Heart left ventricle (tissue), 16 donors: ENCODE results near the gene PRKAG2. TPM values are rescaled to one million over a fixed set of nuclear protein-coding genes. Genes with fewer than 3 reads are reported as not detected.

Experiments
- ATAC-seq, 4 donors: fragments of 200-7000 bp; cut with Tn5 transposase; one replicate each; pipeline ENCODE4 v1.9.1; 2020 to 2022; ENCODE audit warnings: moderate library complexity in 4 of 4, mild to moderate bottlenecking in 3 of 4, moderate number of reproducible peaks in 1 of 4
- DNase-seq, 5 donors: peaks; one replicate each; pipeline ENCODE4 v3.0.0-alpha.2; 2020
- H3K27ac ChIP-seq, 12 donors: fragments of 200-600 bp; sonication (generic) in 4 of 12; one replicate each; pipeline versions ENCODE4 v1.5.0 to v1.8.0; 2016 to 2022; ENCODE audit warnings: mild to moderate bottlenecking in 2 of 12
- H3K27me3 ChIP-seq, 9 donors: fragments of 200-600 bp; sonication (generic) in 2 of 9; one replicate each; pipeline versions ENCODE4 v1.5.1 to v1.8.0; 2016 to 2022; ENCODE audit warnings: mild to moderate bottlenecking in 3 of 9
- H3K36me3 ChIP-seq, 9 donors: fragments of 200-600 bp; sonication (generic) in 2 of 9; one replicate each; pipeline versions ENCODE4 v1.5.0 to v1.8.0; 2018 to 2022; ENCODE audit warnings: mild to moderate bottlenecking in 2 of 9
- H3K4me1 ChIP-seq, 12 donors: fragments of 200-600 bp; sonication (generic) in 4 of 12; one replicate each; pipeline versions ENCODE4 v1.5.0 to v1.8.0; 2016 to 2022; ENCODE audit warnings: mild to moderate bottlenecking in 3 of 12
- H3K4me3 ChIP-seq, 12 donors: fragments of 200-600 bp; sonication (generic) in 4 of 12; one replicate each; pipeline versions ENCODE4 v1.5.0 to v1.8.0; 2017 to 2022; ENCODE audit warnings: mild to moderate bottlenecking in 9 of 12, moderate library complexity in 4 of 12
- H3K9me3 ChIP-seq, 12 donors: fragments of 200-600 bp; sonication (generic) in 4 of 12; one replicate each; pipeline versions ENCODE4 v1.5.0 to v1.8.0; 2016 to 2022; ENCODE audit warnings: mild to moderate bottlenecking in 1 of 12
- POLR2A ChIP-seq, 2 donors: fragments of 450-650 bp; IDR thresholded peaks; one replicate each; pipeline ENCODE4 v1.6.1; 2017; ENCODE audit warnings: antibody characterized with exemption in 2 of 2, mild to moderate bottlenecking in 2 of 2, moderate library complexity in 2 of 2
- WGBS, 4 donors: extraction: QIAGEN DNeasy Blood & Tissue Kit in 2 of 4; methylation state at CpG; one replicate each; pipeline versions ENCODE4 v1.1.5 to v1.1.7; 2013 to 2018; 5-methylcytosine and 5-hydroxymethylcytosine counted together
- intact Hi-C, 10 donors: fragments of 100-400 bp; cut with DNase I; formaldehyde crosslinking; loops; one replicate each; pipeline versions ENCODE4 v1.11.1 to v1.14.2; 2022
- polyA plus RNA-seq, 2 donors: library from polyadenylated mRNA; stranded (reverse); fragments of 200-250 nt; gene quantifications; one replicate each; pipeline ENCODE4 v1.2.3, GENCODE V29; 2013
- total RNA-seq, 9 donors: library from RNA; depleted of rRNA in 2 of 9; stranded (reverse); fragments of >200 nt in 2 of 9; fragmentation: NEBNext Ultra II Directional in 3 of 9; extraction: Animal tissue kit (Norgen Biotek cat#: 25700) in 3 of 9; gene quantifications; one replicate each; pipeline versions ENCODE4 v1.1.0 to v1.2.4, GENCODE V29; 2016 to 2023
- TF ChIP-seq, protein P1 (sequence below), 12 donors: fragments of 200-600 bp; sonication (generic) in 4 of 12; IDR thresholded peaks; one replicate each; pipeline versions ENCODE4 v1.5.0 to v1.8.0; 2018 to 2022; ENCODE audit warnings: antibody characterized with exemption in 12 of 12, mild to moderate bottlenecking in 5 of 12
- donor health status: ischemic (EF 13 %, LVEDD 7.1; RV severe dilation, severe dysfunction).
- donor health status: healthy with polysubstance abuse.
- donor health status: DM: no; HTN: yes; CAD: no.
- donor health status: DM: no; HTN: no; CAD: no.
- donor health status: ischemic (EF 25% LVEDD 6.9; RV normal size, moderate dysfunction).
- donor health status: ischemic (EF 25% LVEDD 5.7; RV mildly dilated, moderate dysfunction).
- donor health status: healthy.
- donor health status: DM: yes; HTN: yes; CAD: no.
- donor health status: ischemic (EF 35%, LVEDD 5.7; RV mildly dilated, moderate dysfunction).
- donor health status: nonischemic (EF 11% LVEDD 7.7; RV severe dilation, severe dysfunction).
- donor health status: DM: yes; HTN: yes; CAD: no.
- donor health status: PGD.
- donor health status: ischemic (EF 29% LVEDD 5.4; RV normal size, mild dysfunction).
- donor health status: nonischemic (EF 23%, LVEDD 6.1; RV moderate dilation, normal function).

The PRKAG2 gene
- total and polyA plus RNA-seq, 11 donors: 50.2 to 179 (median 108) TPM

DNA sequence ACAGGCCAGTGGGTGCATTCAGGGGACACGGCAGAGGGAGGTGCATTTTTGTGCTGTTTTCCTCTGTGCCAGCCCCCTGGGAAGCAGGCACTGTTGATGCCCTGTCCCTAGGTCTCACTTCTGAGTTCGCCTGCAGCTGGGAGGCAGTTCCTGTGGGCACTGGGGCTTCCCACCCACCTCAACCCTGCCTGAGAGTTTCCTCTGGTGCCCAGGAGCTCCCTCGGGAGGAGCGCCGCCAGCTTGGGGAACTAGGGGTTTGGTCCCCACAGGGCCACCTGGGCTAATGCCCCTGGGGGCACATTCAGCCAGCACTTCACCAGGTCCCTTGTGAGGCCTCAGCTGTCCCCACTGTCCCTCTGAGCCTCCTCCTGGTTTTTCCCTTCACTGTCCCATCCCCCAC lies 179.0 kb downstream of the PRKAG2 start:
- Histone ChIP-seq H3K27ac (peak overlapping the region in 1 of 12 donors; percentile 93), H3K36me3 (no peaks in the 10 kb centered on the region), H3K27me3 (no peaks in the 10 kb centered on the region), H3K4me1 (peaks cover 0 to 74% (median 38%) of the 10 kb centered on the region in 12 donors), H3K9me3 (no peaks in the 10 kb centered on the region), H3K4me3 (no peak overlapping the region)
- 86 to 93% (median 90%) methylated on average over 4 to 5 of the region's 5 CpGs for WGBS, 4 donors
- intact Hi-C loops: loop anchor here in 3 of 10 donors (5.0 to 10.0 kb wide), 2 partner anchors 63 to 66 kb away; no protein-coding TSS in a partner anchor
- TF ChIP-seq, protein P1, sequence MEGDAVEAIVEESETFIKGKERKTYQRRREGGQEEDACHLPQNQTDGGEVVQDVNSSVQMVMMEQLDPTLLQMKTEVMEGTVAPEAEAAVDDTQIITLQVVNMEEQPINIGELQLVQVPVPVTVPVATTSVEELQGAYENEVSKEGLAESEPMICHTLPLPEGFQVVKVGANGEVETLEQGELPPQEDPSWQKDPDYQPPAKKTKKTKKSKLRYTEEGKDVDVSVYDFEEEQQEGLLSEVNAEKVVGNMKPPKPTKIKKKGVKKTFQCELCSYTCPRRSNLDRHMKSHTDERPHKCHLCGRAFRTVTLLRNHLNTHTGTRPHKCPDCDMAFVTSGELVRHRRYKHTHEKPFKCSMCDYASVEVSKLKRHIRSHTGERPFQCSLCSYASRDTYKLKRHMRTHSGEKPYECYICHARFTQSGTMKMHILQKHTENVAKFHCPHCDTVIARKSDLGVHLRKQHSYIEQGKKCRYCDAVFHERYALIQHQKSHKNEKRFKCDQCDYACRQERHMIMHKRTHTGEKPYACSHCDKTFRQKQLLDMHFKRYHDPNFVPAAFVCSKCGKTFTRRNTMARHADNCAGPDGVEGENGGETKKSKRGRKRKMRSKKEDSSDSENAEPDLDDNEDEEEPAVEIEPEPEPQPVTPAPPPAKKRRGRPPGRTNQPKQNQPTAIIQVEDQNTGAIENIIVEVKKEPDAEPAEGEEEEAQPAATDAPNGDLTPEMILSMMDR (IDR thresholded peaks at IDR 0.05): no peak
- no peak for TF ChIP-seq POLR2A (IDR thresholded peaks at IDR 0.05)
- peak in 1 of 5 donors; percentile 43 for DNase-seq
- ATAC-seq: no peak

DNA sequence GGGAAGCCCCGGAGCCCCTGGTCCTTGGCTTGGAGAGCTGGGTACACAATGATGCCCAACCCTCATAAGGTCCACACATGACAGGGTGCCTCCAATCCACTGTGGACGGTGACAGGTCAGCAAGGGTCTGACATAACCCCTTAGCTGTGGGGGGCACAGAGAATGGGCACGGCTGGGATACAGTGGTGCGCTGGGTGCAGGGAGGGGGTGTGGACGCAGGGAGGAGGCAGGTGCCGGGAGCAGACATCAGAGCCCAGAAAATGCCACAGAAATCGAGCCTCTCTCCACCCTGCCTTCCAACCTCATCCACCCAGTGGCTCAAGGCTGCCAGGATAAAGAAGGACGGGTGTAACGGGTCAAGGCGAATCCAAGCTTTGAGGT lies 179.4 kb downstream of the PRKAG2 start:
- no peak for ATAC-seq
- Histone ChIP-seq H3K36me3 (no peaks in the 10 kb centered on the region), H3K4me3 (no peak overlapping the region), H3K4me1 (peaks cover 0 to 75% (median 40%) of the 10 kb centered on the region in 12 donors), H3K9me3 (no peaks in the 10 kb centered on the region), H3K27ac (peak overlapping the region in 5 of 12 donors; percentile 33 to 93 (median 73)), H3K27me3 (no peaks in the 10 kb centered on the region)
- WGBS, 4 donors: 90 to 94% (median 91%) methylated on average over 8 to 10 of the region's 10 CpGs
- DNase-seq: peak in 1 of 5 donors; percentile 43
- TF ChIP-seq POLR2A (IDR thresholded peaks at IDR 0.05): no peak
- TF ChIP-seq, protein P1 (IDR thresholded peaks at IDR 0.05): no peak
- intact Hi-C loops: loop anchor here in 3 of 10 donors (5.0 to 10.0 kb wide), 2 partner anchors 63 to 65 kb away; no protein-coding TSS in a partner anchor

DNA sequence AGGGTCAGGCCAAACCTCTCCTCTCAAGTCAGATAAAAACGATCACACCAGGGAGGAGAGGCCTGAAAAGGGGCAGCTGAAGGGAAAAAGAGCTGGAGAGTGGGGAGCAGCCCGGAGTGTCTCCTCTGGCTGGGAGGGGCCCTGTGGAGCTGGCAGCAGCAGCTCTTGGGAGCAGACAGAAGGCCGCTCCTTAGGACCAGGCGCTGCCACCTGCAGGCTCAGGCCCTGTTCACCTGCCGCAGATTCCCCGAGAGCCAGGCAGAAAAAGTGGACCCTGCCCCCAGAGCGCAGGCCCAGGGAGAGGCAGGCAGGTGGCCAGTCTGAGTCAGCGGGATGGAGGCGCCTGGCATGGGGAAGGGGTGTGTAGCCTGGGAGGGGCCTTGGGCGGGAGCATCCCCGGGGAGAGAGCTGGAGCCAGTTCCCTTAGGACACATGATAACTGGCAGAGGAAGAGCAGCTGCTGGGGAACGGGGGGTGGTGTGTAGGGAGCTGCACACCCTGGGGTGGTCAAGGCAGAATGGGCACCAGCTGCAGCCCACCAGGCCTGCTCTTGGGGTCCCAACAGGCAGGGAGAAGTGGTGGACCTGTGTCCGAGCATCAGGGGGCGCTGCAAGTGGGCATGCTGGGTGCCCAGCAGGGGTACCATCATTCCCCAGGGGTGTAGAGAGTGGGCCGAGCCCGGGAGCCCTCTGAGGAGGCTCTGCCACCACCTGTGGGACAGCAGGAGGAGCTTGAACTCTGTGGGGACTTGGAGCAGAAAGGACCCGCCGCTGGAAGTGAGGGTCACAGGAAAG lies 180.0 kb downstream of the PRKAG2 start:
- Histone ChIP-seq H3K27ac (peak overlapping the region in 10 of 12 donors; percentile 48 to 93 (median 74)), H3K27me3 (no peaks in the 10 kb centered on the region), H3K4me3 (no peak overlapping the region), H3K36me3 (no peaks in the 10 kb centered on the region), H3K4me1 (peaks cover 0 to 78% (median 43%) of the 10 kb centered on the region in 12 donors), H3K9me3 (no peaks in the 10 kb centered on the region)
- TF ChIP-seq, protein P1 (IDR thresholded peaks at IDR 0.05): no peak
- TF ChIP-seq POLR2A (IDR thresholded peaks at IDR 0.05): no peak
- peak in 3 of 4 donors; percentile 4 to 23 (median 16) for ATAC-seq
- DNase-seq: peak in 3 of 5 donors; percentile 47 to 68 (median 48)
- 57 to 67% (median 65%) methylated on average over 16 to 18 of the region's 18 CpGs for WGBS, 4 donors
- intact Hi-C loops: loop anchor here in 3 of 10 donors (5.0 to 10.0 kb wide), 2 partner anchors 62 to 65 kb away; no protein-coding TSS in a partner anchor

DNA sequence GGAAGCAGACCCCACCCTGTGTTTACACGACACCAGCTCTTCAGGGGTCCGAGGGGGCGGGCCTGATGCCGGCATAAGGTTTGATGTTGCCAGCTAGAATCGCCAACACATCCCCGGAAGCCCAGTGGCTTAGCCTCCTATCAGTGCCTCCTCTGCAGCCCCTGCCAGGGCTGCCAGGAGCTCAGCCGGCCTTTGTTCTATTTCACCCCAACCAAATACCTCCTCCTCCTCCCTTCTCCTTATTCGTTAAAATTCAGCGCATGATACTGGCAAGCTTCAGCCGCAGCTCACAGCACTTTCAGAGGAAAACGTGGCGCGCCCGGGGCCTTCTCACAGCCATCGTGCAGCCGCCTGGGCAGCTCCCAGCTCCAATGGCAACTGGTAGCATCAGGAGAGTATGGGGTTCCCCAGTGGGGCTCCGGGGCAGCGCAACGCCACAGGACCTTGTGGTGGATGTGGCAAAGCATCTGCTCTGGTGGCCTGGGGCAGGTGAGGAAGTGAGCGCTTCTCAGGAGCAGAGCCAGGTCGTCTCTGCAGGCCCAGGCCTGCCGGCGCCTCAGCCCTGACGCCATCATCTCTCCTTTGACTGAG lies 180.9 kb downstream of the PRKAG2 start:
- Histone ChIP-seq H3K9me3 (no peaks in the 10 kb centered on the region), H3K36me3 (no peaks in the 10 kb centered on the region), H3K4me1 (peaks cover 0 to 80% (median 43%) of the 10 kb centered on the region in 12 donors), H3K27me3 (no peaks in the 10 kb centered on the region), H3K4me3 (no peak overlapping the region), H3K27ac (peak overlapping the region in 11 of 12 donors; percentile 37 to 93 (median 76))
- intact Hi-C loops: loop anchor here in 3 of 10 donors (5.0 to 10.0 kb wide), 2 partner anchors 61 to 64 kb away; no protein-coding TSS in a partner anchor
- ATAC-seq (no peak), DNase-seq (peak in 1 of 5 donors; percentile 48)
- TF ChIP-seq POLR2A (IDR thresholded peaks at IDR 0.05): no peak
- TF ChIP-seq, protein P1 (IDR thresholded peaks at IDR 0.05): no peak
- WGBS, 4 donors: 79 to 85% (median 82%) methylated on average over 20 to 24 of the region's 24 CpGs
